GM19025 (cell line): ENCODE data around the gene CACNA1I.

Experiments used
- ATAC-seq: cut with Tn5 transposase; IDR thresholded peaks from one replicate; pipeline ENCODE4 v1.9.1; 2021; ENCODE audit warnings: mild to moderate bottlenecking, low read depth, moderate library complexity; ENCODE audit not compliant: unreplicated experiment

Gene CACNA1I

DNA sequence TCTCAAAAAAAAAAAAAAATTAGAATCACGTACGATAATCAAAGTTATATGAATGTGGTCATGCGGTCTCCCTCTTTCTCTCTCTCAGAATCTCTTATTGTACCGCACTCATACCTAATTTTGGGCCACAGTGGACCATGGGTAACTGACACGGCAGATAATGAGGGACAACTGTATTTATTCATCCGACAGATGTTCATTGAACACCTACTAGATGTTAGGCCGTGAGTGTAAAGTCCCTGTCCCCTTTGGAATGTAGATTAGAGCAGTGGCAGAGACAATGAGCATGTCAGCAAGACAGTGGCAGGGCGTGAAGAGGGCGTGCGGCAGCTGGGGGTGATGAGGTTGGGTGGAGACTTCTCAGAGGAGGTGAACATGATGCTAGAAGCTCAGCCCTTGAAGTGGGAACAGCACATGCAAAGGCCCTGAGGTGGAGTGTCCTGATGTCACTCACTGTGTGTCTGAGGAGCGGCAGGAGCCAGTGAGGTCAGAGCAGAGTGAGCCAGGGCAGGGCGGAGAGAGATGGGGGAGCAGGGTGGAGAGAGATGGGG lies 25.1 kb downstream of the CACNA1I start:
- no peak for ATAC-seq

DNA sequence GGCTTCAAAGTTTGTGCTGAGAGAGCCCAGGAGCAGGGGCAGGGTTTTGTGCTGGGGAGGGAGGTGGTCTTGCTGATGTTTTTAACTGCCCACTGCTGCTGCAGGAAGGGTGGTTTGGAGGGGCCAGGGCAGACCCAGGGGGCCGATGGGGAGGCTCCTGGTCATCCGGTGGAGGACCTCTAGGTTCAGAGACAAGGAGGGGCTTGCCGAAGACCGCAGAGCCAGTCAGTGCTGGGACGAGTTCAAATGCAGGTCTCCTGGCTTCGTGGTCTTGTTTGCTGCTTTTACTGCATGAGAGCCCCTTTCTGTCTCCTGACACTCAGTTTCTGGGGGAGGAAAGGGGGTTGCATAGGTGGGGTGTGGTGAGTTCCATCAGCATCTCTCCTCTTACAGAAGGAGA lies 26.0 kb downstream of the CACNA1I start:
- ATAC-seq, result no peak

DNA sequence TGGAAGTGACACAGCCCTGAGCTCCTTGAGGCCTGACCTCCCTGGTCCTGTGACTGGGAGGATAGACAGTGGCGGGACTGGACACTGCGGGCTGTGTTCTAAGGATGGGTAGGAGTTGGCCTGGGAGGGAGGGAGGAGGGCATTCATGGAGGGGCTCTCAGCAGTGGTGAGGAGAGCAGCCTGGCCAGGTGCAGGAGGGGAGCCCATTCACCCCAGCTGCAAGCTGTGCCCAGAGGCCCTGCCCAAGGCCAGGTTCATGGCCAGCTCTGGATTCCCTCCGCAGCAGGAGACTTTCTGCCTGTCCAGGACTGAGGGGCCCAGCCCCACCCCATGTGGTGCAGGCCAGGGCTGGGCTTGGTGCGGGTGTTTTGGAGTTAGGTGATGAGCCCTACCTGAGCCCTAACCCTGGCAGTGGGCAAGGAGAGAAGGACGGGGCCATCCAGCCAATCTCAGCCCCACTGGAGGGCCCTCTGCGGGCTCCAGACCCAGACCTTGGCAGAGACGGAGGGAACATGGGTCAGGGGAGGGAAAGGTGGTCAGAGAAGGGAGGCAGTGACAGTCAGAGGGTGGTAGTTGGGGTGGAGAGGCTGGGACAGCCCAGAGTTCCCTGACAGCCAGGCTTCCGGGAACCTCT lies 26.8 kb downstream of the CACNA1I start:
- ATAC-seq, result no peak

DNA sequence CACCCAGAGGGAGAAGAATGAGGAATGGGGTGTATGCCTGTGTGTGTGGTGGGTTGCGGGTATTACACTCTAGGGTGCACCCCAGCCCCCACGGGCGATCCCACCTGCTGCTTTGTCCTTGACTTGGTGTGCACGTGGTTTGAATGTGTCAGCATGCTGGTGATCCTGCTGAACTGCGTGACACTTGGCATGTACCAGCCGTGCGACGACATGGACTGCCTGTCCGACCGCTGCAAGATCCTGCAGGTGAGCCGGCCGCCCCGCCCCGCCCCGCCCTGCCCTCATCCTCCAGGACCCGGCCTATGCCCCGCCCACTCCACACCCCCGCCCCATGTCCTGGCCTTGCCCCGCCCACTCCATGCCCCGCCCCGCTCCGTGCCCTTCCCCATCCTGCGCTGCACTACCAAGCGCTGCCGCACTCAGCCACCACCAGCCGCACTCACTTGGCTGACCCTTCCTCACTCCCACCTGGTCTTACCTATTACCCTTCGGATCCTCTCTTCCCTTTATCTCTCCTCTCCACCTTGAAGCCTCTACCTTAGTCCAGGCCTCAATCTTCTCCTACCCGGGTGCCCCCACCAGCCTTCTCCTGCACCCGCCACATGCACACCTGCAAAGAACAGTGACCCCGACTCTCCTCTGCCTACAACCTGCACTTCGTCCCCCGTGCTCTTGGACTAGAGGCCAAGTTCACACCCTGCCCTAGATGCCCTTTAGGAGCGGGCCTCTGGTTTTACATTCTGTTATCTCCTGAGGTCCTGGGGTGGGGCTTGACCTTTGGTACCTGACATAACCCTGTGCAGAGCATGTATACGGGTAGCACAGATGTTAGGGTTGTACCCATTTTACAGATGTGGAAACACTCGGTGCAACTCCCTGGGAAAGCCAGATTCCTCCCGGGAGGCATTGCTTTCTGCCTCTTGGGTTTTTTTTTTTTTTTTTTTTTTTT lies 27.7 kb downstream of the CACNA1I start:
- ATAC-seq, result no peak

DNA sequence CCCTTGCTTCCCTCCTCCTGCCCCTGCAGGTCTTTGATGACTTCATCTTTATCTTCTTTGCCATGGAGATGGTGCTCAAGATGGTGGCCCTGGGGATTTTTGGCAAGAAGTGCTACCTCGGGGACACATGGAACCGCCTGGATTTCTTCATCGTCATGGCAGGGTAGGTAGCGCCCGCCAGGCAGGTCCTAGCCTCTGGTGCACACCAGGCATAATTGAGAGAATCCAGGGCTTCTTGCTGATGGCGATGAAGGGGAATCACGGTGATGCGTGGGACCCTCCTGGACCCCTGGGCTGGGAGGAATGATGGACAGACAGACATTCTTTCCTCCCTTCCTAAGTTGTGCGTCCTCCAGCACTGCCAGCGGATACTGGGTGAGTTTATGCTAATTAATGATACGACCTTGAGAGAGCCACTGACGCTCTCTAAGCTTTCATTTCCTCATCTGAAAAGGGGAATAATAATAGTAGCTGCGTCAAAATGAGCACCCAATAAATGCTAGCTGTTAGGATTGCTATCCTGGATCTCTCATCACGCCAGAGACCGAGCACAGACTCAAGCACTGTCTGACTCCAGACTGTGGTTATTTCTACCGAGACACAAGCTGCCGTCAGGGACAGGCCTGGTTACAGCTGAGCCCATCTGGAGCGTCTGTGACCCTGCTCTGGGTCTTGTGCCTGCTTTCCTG lies 30.1 kb downstream of the CACNA1I start:
- no peak for ATAC-seq

DNA sequence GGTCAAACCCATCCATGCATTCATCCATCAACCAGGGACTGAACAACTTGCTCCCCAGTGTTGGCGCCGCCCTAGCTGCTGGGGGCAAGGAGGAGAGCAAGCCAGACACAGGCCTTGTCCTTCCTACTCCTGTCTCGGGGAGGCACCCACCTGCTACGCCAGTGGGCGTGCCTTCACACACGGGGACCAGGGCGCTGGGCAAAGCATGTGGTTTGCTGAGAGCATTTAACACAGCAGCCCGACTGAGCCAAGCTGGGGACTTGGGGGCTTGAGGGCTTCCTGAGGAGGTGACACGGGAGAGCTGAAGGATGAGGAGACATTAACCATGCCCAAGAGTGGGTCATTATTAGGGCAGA lies 30.6 kb downstream of the CACNA1I start:
- ATAC-seq, result no peak

DNA sequence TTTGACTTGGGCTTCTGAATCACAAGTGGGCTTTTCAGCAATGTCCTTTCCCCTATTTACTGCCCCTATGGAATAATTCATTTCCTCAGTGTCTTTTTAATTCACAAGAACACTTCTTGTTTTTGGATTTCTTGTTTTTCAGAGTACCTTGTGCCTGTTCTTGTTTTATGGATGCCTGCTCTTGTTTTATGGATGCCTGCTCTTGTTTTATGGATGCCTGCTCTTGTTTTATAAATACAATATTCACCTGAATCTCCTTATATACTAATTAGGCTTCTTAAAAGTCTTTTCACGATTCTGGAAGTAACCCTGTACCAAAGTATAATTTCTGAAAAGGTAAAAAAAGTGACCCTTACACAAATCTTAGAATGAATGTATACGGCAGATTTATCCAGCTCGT lies 32.8 kb downstream of the CACNA1I start:
- ATAC-seq, result no peak

DNA sequence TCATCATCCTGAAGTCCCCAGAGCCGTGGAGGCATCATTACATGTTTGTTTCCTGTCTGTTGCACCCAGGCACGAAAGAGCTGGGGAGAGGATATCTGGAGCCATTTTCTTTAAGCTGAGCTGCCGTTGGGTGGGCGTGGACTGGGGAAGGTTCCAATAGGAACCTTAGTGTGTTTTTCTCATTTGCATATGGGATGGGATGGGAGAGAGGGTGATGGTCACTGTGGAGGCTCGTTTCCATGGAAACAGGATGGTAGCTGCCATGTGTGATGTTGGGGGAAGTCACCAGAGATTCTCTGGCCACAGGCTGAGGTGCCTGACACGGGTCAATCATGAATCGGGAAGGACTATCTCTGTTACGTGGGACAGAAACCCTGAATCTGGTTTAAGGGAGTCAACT lies 39.7 kb downstream of the CACNA1I start:
- no peak for ATAC-seq

DNA sequence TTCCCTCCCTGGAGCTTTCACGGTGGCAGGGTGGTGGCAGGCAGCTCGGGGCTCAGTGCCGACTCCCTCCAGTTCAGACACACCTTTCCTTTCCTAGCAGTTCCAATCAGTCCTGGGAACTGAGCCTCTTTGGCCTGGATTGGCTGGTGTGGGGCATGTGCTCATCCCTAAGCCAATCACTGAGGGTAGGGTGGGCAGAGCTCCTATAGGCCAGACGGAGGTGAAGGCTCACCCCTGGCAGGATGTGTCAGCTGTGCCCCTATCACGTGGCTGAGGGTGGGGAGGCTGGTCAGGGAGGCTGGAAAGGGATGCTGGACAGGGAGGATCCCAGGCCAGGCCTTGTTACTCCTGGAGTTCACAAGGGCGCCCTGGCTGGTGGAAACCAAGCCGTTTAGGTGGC lies 40.2 kb downstream of the CACNA1I start:
- no peak for ATAC-seq

DNA sequence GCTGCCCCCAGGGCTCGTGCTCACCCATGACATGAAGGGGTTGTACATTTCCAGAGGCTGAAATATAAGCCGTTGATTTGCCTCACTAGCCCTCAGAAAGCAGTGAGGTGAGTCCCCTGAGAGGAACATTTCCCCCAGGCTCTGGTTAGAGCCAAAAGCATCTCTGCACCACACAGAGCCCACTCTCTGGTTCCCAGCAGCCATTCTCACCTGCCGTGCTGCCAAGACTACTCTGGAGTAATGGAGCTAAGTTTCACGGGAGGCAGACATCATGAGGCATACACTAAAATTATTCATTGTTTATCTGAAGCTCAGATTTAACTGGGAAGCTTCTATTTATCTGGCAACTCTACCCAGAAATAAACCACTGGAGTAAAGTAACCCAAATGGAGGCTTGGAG lies 40.8 kb downstream of the CACNA1I start:
- no peak for ATAC-seq

DNA sequence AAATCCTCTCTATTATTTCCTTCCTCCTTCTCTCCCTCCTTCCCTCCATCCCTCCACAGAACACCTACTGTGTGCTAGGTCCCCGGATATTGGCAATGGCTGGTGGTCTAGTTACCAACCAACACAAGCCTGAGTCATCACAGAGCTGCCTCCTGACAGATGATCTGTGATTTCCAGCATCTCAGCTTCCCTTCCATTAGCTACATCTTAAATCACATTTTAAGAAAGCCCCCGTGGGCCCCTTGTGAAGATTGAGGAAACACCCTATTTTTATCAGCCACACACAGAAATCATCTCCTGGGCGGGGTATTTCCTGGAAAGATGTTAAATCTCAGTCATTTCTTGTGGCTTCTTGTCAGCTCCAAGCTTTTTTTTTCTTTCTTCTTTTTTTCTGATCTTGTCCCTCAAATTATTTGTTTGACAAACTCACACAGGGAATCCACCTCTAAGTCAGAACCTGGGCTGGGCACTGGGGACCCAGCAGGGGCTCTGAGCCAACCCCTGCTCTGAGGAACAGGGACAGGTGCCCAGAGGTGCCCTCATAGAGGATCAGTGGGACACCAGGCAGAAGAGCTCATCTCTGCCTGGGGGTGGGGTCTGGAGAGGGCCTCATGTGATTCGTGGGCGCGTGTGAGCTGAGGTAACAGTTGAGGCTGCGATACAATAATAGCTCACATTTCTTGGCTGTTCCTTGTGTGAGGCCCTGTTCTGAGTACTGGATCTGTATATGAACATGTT lies 42.4 kb downstream of the CACNA1I start:
- ATAC-seq, result no peak

DNA sequence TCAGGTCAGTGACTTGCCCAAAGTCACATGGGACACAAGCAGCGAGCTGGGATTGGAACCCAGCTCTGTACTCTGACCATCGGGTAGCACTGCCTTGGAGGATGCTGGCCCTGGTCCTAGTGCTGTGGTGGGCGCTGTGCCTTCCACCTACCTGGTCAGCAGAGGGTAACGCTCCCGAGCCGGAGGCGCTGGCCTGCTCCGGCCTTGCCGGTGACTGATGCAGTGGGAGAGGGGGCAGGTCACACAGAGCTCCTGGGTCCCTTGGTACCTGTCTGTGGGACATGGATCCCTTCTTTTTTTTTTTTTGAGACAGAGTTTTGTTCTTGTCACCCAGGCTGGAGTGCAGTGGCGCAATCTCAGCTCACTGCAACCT lies 43.0 kb downstream of the CACNA1I start:
- ATAC-seq, result no peak

DNA sequence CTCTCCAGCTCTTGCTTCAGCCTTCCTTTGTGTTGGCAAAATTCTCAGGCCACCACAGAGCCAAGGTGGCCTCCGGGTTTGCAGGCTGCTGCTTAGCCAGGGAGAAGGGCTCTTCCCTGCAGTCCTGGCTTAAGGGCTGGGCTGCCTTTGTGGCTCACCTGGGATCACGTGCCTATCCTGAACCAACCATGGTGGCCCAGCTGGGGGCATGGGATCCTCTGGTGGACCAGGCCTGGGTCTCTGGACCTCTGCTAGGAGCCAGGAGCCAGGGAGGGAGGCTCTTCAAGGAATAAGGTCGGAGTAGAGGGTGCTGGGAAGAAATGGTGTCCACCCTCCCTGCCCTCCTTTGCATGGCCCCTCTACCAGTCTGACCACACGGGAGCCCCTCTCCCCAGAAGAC lies 43.9 kb downstream of the CACNA1I start:
- no peak for ATAC-seq

DNA sequence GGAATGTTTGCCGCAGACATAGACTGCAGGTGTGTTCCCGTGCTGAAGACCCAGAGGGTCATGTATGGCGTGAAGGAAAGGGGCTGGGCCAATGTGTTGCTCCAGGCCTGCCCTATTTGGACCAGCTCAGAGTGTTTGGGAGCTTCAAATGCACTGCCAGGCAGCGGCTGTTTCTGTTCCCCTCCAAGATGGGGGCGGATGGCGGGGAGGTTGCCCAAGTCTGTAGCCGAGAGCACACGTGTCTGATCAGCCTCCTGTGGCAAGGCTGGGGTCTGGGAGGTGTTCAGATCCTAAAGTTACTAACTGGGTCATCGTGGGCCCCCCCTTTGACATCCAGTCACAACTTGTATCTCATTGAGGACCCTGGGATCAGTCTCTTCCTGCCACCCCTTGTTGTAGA lies 45.5 kb downstream of the CACNA1I start:
- ATAC-seq, result no peak

DNA sequence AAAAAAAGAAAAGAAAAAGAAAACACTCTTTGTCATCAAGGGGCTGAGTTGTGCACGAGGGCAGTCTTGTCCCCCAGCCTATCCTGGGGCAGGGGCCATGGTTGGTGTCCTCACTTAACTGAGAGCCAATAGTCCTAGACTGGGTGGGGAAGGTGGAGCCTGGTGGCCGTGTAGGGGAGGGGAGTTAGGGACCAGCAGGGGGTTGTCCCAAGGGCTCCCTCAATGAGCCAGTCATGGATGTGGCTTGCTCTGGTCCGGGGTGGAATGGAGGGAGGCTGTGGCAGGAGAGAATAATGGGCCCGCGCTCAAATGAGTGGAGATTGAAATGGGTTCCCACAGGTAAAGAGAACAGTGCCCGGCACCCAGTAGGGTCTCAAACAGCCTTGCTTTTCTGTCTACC lies 46.2 kb downstream of the CACNA1I start:
- no peak for ATAC-seq

DNA sequence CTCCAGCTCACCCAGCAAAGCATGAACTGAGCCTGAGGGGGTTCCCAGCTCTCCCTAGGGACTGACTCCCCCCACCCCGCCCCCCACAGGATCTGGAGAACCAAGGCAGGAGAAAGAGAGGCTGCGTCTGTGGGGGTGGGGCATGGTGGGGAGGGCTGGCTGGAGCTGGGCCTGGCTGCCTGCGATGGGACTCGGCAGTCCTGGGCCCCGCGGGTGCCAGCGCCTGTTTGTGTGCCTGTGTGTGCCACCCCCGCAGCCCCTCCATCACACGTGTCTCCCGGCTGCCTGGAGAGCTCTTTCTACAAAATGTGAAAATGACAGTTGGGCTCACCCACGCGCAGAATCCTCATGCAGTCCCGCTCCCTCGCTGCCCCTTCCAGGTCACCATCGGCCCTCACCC lies 46.8 kb downstream of the CACNA1I start:
- no peak for ATAC-seq

DNA sequence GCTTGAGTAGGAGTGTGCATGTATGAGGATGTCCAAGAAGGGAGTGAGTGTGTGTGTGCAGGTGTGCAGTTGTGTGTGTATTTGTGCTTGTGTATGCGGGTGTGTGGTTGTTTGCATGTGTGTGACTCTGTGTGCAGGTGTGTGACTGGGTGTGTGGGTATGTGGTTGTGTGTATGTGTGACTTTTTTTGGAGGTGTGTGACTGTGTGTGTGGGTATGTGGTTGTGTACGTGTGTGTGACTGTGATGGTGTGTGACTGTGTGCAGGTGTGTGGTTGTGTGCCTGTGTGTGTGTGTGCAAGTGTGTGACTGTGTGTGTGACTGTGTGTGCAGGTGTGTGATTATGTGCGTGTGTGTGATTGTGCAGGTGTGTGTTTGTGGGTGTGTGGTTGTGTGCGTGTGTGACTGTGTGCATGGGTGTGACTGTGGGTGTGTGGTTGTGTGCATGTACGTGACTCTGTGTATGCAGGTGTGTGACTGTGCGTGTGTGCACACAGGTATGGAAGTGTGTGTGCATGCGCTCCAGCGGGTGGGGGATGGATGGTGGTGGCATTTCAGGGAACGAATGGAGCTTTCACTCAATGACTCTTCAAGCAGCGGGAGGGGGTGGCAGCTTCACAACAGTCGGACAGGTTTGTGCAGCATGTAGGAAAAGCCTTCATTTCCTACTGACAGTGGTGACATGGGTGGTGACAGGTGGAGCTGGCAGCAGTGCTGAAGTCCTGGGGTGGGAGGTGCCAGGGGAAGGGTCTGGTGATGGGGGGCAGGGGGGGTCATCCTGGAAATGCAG lies 47.6 kb downstream of the CACNA1I start:
- ATAC-seq, result no peak

DNA sequence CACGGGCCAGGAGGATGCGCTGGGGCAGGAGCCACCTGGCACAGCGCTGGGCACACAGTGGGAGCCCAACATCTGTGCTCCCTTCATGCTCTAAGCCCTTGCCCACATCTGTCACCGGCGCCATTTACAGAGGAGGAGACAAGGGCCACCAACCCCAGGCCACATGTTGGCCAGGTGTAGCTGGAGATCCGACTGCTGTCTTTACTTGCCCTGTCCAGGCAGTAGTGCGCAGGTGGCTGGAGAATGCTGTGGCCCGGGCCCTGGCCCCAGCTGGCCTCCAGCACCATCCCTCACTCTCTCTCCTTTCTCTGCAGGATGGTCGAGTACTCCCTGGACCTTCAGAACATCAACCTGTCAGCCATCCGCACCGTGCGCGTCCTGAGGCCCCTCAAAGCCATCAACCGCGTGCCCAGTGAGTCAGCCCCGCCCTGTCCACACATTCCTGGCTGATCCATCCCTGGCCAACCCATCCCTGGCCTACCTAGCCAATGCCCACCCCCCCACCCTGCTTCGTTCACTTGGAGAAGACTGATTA lies 48.5 kb downstream of the CACNA1I start:
- no peak for ATAC-seq

DNA sequence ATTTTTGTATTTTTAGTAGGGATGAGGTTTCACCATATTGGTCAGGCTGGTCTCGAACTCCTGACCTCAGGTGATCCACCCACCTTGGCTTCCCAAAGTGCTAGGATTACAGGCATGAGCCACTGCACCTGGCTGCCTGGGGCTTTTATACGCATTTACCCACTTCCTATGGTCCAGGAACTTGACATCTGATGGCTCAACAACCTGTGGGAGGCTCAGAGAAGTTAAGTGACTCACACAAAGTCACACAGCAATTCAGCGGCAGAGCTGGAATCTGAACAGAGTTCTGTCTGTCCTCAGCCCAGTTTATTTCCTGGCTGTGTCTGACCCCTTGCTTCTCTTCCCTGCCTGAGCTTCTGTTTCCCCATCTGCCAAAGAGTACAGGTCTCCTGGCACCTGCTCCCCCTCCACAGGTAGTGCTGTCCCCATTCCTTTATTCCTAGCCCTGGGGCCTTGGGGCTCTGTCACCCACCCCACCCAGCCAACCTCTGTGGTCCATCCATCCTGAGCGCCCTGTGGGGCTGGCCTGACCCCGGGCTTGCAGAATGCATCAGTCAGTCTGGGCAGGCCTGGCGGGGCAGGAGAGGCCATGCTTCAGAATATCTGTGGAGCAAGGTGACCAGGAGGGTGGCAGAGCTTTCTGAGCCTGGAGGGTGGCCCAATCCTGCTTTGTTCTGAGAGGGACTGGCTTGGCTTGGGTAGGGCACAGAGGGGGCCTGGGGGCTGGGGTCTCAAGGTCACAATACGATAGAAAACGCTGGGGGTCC lies 50.6 kb downstream of the CACNA1I start:
- ATAC-seq, result no peak
